H9 (cell line): ENCODE measurements around the gene NRG2. TPM values are rescaled to one million over a fixed set of nuclear protein-coding genes. Genes with fewer than 3 reads are reported as not detected.

Source experiments
- DNase-seq: peaks from one replicate; pipeline ENCODE4 v3.0.0-alpha.2; 2017
- H2AFZ ChIP-seq: one replicate; pipeline ENCODE4 v1.6.1; 2013; ENCODE audit warnings: mild to moderate bottlenecking, low read length, control low read depth, moderate library complexity
- H2AK5ac ChIP-seq: 2 replicates; pipeline ENCODE4 v1.6.1; 2013; ENCODE audit warnings: low read length, control low read depth, mixed read lengths; ENCODE audit not compliant: insufficient read length
- H2BK120ac ChIP-seq: one replicate; pipeline ENCODE4 v1.6.1; 2013; ENCODE audit warnings: low read depth, mild to moderate bottlenecking, low read length, control low read depth, inconsistent platforms; ENCODE audit not compliant: poor library complexity, severe bottlenecking
- H2BK12ac ChIP-seq: 2 replicates; pipeline ENCODE4 v1.6.1; 2013; ENCODE audit warnings: low read length, control low read depth, mixed read lengths, low read depth; ENCODE audit not compliant: insufficient read length
- H2BK15ac ChIP-seq: 2 replicates; pipeline ENCODE4 v1.6.1; 2013; ENCODE audit warnings: low read depth, low read length, control low read depth
- H2BK20ac ChIP-seq: one replicate; pipeline ENCODE4 v1.6.1; 2013; ENCODE audit warnings: low read depth, mild to moderate bottlenecking, low read length, control low read depth, inconsistent platforms; ENCODE audit not compliant: poor library complexity, severe bottlenecking
- H2BK5ac ChIP-seq: 2 replicates; pipeline ENCODE4 v1.6.1; 2013; ENCODE audit warnings: low read length, control low read depth, mixed read lengths; ENCODE audit not compliant: insufficient read length
- H3K14ac ChIP-seq: 2 replicates; pipeline ENCODE4 v1.6.1; 2013; ENCODE audit warnings: low read length, control low read depth; ENCODE audit not compliant: insufficient read depth
- H3K18ac ChIP-seq: 2 replicates; pipeline ENCODE4 v1.6.1; 2013; ENCODE audit warnings: low read depth, mild to moderate bottlenecking, mixed read lengths, low read length, control low read depth; ENCODE audit not compliant: insufficient read length
- H3K23ac ChIP-seq: 2 replicates; pipeline ENCODE4 v1.6.1; 2013; ENCODE audit warnings: low read length, control low read depth, mixed read lengths, low read depth; ENCODE audit not compliant: insufficient read length
- H3K23me2 ChIP-seq: 2 replicates; pipeline ENCODE4 v1.6.1; 2013; ENCODE audit warnings: low read depth, mild to moderate bottlenecking, mixed read lengths, low read length, control low read depth; ENCODE audit not compliant: insufficient read length, poor library complexity, severe bottlenecking
- H3K27ac ChIP-seq: 2 replicates; pipeline ENCODE4 v1.5.1; 2013; ENCODE audit warnings: low read length, control low read depth, mixed read lengths, low read depth; ENCODE audit not compliant: insufficient read length
- H3K27me3 ChIP-seq: 2 replicates; pipeline ENCODE4 v1.6.1; 2013; ENCODE audit warnings: low read length, control low read depth, inconsistent platforms; ENCODE audit not compliant: insufficient read depth
- H3K4ac ChIP-seq: 2 replicates; pipeline ENCODE4 v1.6.1; 2013; ENCODE audit warnings: low read depth, mild to moderate bottlenecking, control low read depth, inconsistent platforms, low read length, moderate library complexity
- H3K4me1 ChIP-seq: 2 replicates; pipeline ENCODE4 v1.6.1; 2013; ENCODE audit warnings: low read length, control low read depth, inconsistent platforms; ENCODE audit not compliant: insufficient read depth
- H3K4me2 ChIP-seq: 2 replicates; pipeline ENCODE4 v1.6.1; 2013; ENCODE audit warnings: low read length, control low read depth, mixed read lengths; ENCODE audit not compliant: insufficient read length, insufficient read depth
- H3K56ac ChIP-seq: 2 replicates; pipeline ENCODE4 v1.6.1; 2013; ENCODE audit warnings: low read depth, mild to moderate bottlenecking, mixed read lengths, low read length, control low read depth; ENCODE audit not compliant: insufficient read length
- H3K79me1 ChIP-seq: 2 replicates; pipeline ENCODE4 v1.6.1; 2013; ENCODE audit warnings: low read depth, mild to moderate bottlenecking, moderate library complexity, low read length, control low read depth, inconsistent platforms; ENCODE audit not compliant: insufficient read depth, poor library complexity, severe bottlenecking
- H3K79me2 ChIP-seq: 2 replicates; pipeline ENCODE4 v1.6.1; 2013; ENCODE audit warnings: low read length, control low read depth, inconsistent platforms; ENCODE audit not compliant: insufficient read depth
- H3K9ac ChIP-seq: 2 replicates; pipeline ENCODE4 v1.6.1; 2013; ENCODE audit warnings: low read length, control low read depth, mixed read lengths; ENCODE audit not compliant: insufficient read length; ENCODE audit errors: extremely low read depth
- H3K9me3 ChIP-seq: one replicate; pipeline ENCODE4 v1.6.1; 2013; ENCODE audit warnings: low read depth, low read length, inconsistent platforms; ENCODE audit not compliant: control insufficient read depth
- H3T11ph ChIP-seq: one replicate; pipeline ENCODE4 v1.6.1; 2013; ENCODE audit warnings: mild to moderate bottlenecking, low read length, control low read depth, inconsistent platforms
- H4K20me1 ChIP-seq: one replicate; pipeline ENCODE4 v1.6.1; 2013; ENCODE audit not compliant: control insufficient read depth, insufficient read length, insufficient read depth
- H4K5ac ChIP-seq: 2 replicates; pipeline ENCODE4 v1.6.1; 2013; ENCODE audit warnings: low read depth, mild to moderate bottlenecking, mixed read lengths, low read length, control low read depth; ENCODE audit not compliant: insufficient read length
- H4K8ac ChIP-seq: replicated peaks from 2 replicates; pipeline ENCODE4 v1.6.1; 2013; ENCODE audit warnings: low read length, control low read depth, mixed read lengths, low read depth; ENCODE audit not compliant: insufficient read length
- H4K91ac ChIP-seq: 2 replicates; pipeline ENCODE4 v1.6.1; 2013; ENCODE audit warnings: low read depth, mild to moderate bottlenecking, moderate library complexity, mixed read lengths, low read length, control low read depth; ENCODE audit not compliant: insufficient read length
- H3K27ac Mint-ChIP-seq, 3 experiments: 2 replicates in 2 of 3; 3 replicates in 1 of 3; pipeline ENCODE4 v1.8.0; 2020 to 2021; ENCODE audit warnings: mixed read lengths in 3 of 3, mild to moderate bottlenecking in 1 of 3, moderate library complexity in 1 of 3
- H3K27me3 Mint-ChIP-seq: 2 replicates; pipeline ENCODE4 v1.8.0; 2021; ENCODE audit warnings: low read depth, mild to moderate bottlenecking, moderate library complexity, mixed read lengths
- H3K36me3 Mint-ChIP-seq, 3 experiments: 2 replicates in 2 of 3; 3 replicates in 1 of 3; pipeline ENCODE4 v1.8.0; 2020 to 2021; ENCODE audit warnings: low read depth in 3 of 3, mixed read lengths in 3 of 3; ENCODE audit not compliant: insufficient read depth in 1 of 3
- H3K4me1 Mint-ChIP-seq, 2 experiments: 2 replicates each; pipeline ENCODE4 v1.8.0; 2020; ENCODE audit warnings: mixed read lengths in 2 of 2
- H3K4me3 Mint-ChIP-seq, 2 experiments: 2 replicates in 1 of 2; 3 replicates in 1 of 2; pipeline ENCODE4 v1.8.0; 2020 to 2021; ENCODE audit warnings: mild to moderate bottlenecking in 2 of 2, mixed read lengths in 2 of 2, moderate library complexity in 1 of 2
- H3K9me3 Mint-ChIP-seq, 2 experiments: 2 replicates in 1 of 2; 3 replicates in 1 of 2; pipeline ENCODE4 v1.8.0; 2020; ENCODE audit warnings: mild to moderate bottlenecking in 2 of 2, mixed read lengths in 2 of 2, moderate library complexity in 1 of 2
- WGBS: extraction: QIAGEN DNeasy Blood & Tissue Kit; methylation state at CpG from one replicate; pipeline ENCODE4 v1.1.7; 2013; ENCODE audit warnings: missing lambda C conversion rate, low lambda C conversion rate, mixed read lengths; ENCODE audit not compliant: insufficient read length; ENCODE audit errors: extremely low coverage; 5-methylcytosine and 5-hydroxymethylcytosine counted together
- total RNA-seq: library from RNA; stranded (reverse); gene quantifications from 2 replicates; pipeline ENCODE4 v1.2.1, GENCODE V29; 2021
- TF ChIP-seq, protein P1 (sequence below): fragments of 200-600 bp; sonication (generic); conservative IDR thresholded peaks from 3 replicates; pipeline ENCODE4 v1.8.0; 2021; ENCODE audit warnings: antibody characterized with exemption, mild to moderate bottlenecking

The NRG2 gene
- total RNA-seq, 1 experiment from 2014 or later, result not detected

DNA sequence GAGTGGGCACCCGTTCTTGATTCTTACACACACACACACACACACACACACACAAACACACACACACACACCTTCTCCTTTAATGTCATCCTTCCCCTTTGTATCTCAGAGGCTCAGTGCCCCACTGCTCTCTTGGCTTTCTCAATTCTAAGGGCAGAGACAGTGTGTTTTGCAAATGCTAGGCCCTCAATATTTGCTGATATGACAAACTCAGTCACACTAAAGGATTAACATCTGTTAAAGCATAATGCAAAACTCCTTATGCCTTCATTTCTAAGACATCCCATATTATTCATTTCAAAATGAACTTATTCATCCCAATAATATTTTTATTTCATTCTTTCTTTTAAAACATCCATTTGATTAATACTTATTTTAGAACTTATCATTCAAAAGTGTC lies 8.9 kb upstream of the NRG2 start:
- Histone ChIP-seq H3K18ac (no peak overlapping the region), H2BK20ac (no peak overlapping the region), H2BK120ac (no peak overlapping the region), H4K20me1 (no peaks in the 10 kb centered on the region), H2AK5ac (no peak overlapping the region), H3T11ph (no peak overlapping the region), H3K4me2 (no peak overlapping the region), H3K9ac (no peak overlapping the region), H3K56ac (no peak overlapping the region), H2BK5ac (no peak overlapping the region), H4K5ac (no peak overlapping the region), H3K23me2 (no peaks in the 10 kb centered on the region), H4K8ac (no peak overlapping the region), H3K79me2 (no peaks in the 10 kb centered on the region), H2AFZ (no peak overlapping the region), H3K27ac (no peak overlapping the region), H3K79me1 (no peaks in the 10 kb centered on the region), H3K14ac (no peak overlapping the region), H4K91ac (no peak overlapping the region), H3K9me3 (no peaks in the 10 kb centered on the region), H2BK15ac (no peak overlapping the region), H3K4ac (no peak overlapping the region), H3K27me3 (no peaks in the 10 kb centered on the region), H3K23ac (no peak overlapping the region), H3K4me1 (no peaks in the 10 kb centered on the region), H2BK12ac (no peak overlapping the region)
- TF ChIP-seq, protein P1, sequence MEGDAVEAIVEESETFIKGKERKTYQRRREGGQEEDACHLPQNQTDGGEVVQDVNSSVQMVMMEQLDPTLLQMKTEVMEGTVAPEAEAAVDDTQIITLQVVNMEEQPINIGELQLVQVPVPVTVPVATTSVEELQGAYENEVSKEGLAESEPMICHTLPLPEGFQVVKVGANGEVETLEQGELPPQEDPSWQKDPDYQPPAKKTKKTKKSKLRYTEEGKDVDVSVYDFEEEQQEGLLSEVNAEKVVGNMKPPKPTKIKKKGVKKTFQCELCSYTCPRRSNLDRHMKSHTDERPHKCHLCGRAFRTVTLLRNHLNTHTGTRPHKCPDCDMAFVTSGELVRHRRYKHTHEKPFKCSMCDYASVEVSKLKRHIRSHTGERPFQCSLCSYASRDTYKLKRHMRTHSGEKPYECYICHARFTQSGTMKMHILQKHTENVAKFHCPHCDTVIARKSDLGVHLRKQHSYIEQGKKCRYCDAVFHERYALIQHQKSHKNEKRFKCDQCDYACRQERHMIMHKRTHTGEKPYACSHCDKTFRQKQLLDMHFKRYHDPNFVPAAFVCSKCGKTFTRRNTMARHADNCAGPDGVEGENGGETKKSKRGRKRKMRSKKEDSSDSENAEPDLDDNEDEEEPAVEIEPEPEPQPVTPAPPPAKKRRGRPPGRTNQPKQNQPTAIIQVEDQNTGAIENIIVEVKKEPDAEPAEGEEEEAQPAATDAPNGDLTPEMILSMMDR, result no peak
- Mint-ChIP-seq H3K9me3 (no peaks in the 10 kb centered on the region), H3K27me3 (peaks cover 35% of the 10 kb centered on the region), H3K27ac (no peak overlapping the region), H3K4me3 (no peak overlapping the region), H3K36me3 (no peaks in the 10 kb centered on the region), H3K4me1 (no peaks in the 10 kb centered on the region)
- DNase-seq, result no peak
- WGBS, result no CpG with 5 or more reads among the region's 1 CpG
